GM19035 (cell line): ENCODE measurements around the gene IBTK.
"Not testable (repeated sequence)": the region's sequence is repeated elsewhere in the genome, so short reads cannot be mapped to it uniquely, and the experiment has no call there.

Source experiments
- ATAC-seq: cut with Tn5 transposase; IDR thresholded peaks from one replicate; pipeline ENCODE4 v1.9.1; 2021; ENCODE audit not compliant: unreplicated experiment

The IBTK gene

GRCh38 chr6:82247505-82248272 is at the start of gene IBTK:
Gene IBTK (minus strand): TSS chr6:82247744. CDS start chr6:82240486, 7,258 bp downstream.
- peak; percentile 89 for ATAC-seq

GRCh38 chr6:82283771-82284410 is 36.3 kb upstream of the IBTK start:
- no peak for ATAC-seq

- not testable (repeated sequence) for ATAC-seq
Observed at GRCh38 chr6:82281550-82281949, 34.0 kb upstream of the IBTK start.

- ATAC-seq = no peak
Observed at GRCh38 chr6:82277686-82278085, 30.1 kb upstream of the IBTK start.

- ATAC-seq = no peak
Observed at GRCh38 chr6:82275686-82276085, 28.1 kb upstream of the IBTK start.

- no peak for ATAC-seq
Observed at GRCh38 chr6:82273295-82273694, 25.8 kb upstream of the IBTK start.

GRCh38 chr6:82270881-82271635 is 23.5 kb upstream of the IBTK start:
- peak; percentile 69 for ATAC-seq

- no peak for ATAC-seq
Observed at GRCh38 chr6:82268301-82268846, 20.8 kb upstream of the IBTK start.

GRCh38 chr6:82264824-82265223 is 17.3 kb upstream of the IBTK start:
- no peak for ATAC-seq

- no peak for ATAC-seq
Observed at GRCh38 chr6:82264321-82264720, 16.8 kb upstream of the IBTK start.

- ATAC-seq = no peak
Observed at GRCh38 chr6:82263916-82264315, 16.4 kb upstream of the IBTK start.

- no peak for ATAC-seq
Observed at GRCh38 chr6:82260997-82261732, 13.6 kb upstream of the IBTK start.

GRCh38 chr6:82259389-82259788 is 11.8 kb upstream of the IBTK start:
- ATAC-seq = no peak

GRCh38 chr6:82257088-82257774 is 9.7 kb upstream of the IBTK start:
- no peak for ATAC-seq

- not testable (repeated sequence) for ATAC-seq
Observed at GRCh38 chr6:82254722-82255121, 7.2 kb upstream of the IBTK start.

- no peak for ATAC-seq
Observed at GRCh38 chr6:82251942-82252341, 4.4 kb upstream of the IBTK start.

GRCh38 chr6:82249381-82250253 is 2.1 kb upstream of the IBTK start:
- no peak for ATAC-seq

GRCh38 chr6:82248273-82248735 is 760 bp upstream of the IBTK start:
- ATAC-seq = peak; percentile 35
